ENCODE results near the gene ANKRD52.

DNA sequence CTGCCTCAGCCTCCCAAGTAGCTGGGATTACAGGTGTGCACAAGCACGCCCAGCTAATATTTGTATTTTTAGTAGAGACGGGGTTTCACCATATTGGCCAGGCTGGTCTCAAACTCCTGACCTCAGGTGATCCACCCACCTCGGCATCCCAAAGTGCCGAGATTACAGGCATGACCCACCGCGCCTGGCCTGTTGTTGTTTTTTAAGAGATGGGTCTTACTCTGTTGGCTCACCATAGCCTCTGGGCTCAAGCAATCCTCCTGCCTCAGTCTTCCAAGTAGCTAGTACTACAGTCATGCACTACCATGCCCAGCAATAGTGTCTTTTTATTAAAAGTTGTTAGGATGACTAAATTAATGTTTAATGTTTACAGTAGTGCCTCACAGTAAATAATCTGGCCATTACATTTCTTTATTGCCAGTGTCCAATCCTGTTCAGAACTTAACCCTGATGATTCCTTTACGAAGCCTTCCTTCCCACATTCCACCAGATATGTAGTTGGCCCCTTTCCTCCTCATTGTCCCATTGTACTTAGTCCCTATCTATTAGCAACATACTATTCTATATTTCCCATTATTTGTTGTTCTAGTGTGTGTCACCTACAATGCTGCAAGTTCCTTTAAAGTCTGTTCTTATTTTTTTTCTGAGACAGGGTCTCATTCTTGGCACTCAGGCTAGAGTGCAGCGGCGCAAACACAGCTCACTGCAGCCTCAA, 60.1 kb downstream of the ANKRD52 start:
- TF ChIP-seq, protein P1, sequence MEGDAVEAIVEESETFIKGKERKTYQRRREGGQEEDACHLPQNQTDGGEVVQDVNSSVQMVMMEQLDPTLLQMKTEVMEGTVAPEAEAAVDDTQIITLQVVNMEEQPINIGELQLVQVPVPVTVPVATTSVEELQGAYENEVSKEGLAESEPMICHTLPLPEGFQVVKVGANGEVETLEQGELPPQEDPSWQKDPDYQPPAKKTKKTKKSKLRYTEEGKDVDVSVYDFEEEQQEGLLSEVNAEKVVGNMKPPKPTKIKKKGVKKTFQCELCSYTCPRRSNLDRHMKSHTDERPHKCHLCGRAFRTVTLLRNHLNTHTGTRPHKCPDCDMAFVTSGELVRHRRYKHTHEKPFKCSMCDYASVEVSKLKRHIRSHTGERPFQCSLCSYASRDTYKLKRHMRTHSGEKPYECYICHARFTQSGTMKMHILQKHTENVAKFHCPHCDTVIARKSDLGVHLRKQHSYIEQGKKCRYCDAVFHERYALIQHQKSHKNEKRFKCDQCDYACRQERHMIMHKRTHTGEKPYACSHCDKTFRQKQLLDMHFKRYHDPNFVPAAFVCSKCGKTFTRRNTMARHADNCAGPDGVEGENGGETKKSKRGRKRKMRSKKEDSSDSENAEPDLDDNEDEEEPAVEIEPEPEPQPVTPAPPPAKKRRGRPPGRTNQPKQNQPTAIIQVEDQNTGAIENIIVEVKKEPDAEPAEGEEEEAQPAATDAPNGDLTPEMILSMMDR (IDR thresholded peaks at IDR 0.05) = no peak
- no peak for TF ChIP-seq EP300 (IDR thresholded peaks at IDR 0.05)
- no peak for TF ChIP-seq POLR2AphosphoS5 (IDR thresholded peaks at IDR 0.05)
- TF ChIP-seq POLR2A (IDR thresholded peaks at IDR 0.05) = no peak

Data from suprapubic skin (tissue), 4 donors.